ENCODE results near the gene NPIPA5. TPM values are rescaled to one million over a fixed set of nuclear protein-coding genes. Genes with fewer than 3 reads are reported as not detected.
"Not testable (repeated sequence)": the region's sequence is repeated elsewhere in the genome, so short reads cannot be mapped to it uniquely, and the experiment has no call there.

NPIPA5 gene
- total and polyA plus RNA-seq, 3 donors from 2014 or later = 6.0 to 40.1 (median 23.0) TPM

GRCh38 chr16:15403392-15403995 lies 25.4 kb upstream of the NPIPA5 start:
- H3K27ac ChIP-seq = no peak overlapping the region
- peaks cover 8% of the 10 kb centered on the region for H3K4me1 ChIP-seq
- TF ChIP-seq CTCF (IDR thresholded peaks at IDR 0.05) (no peak), POLR2A (IDR thresholded peaks at IDR 0.05) (no peak)
- no peaks in the 10 kb centered on the region for H3K27me3 ChIP-seq
- no peak overlapping the region for H3K4me3 ChIP-seq
- 91 to 92% methylated on average over 9 of the region's 9 CpGs for WGBS, 2 donors
- intact Hi-C loops (cut with DNase I; ENCODE audit: low total_unique reads) = no loop called here
- DNase-seq = no peak
- H3K9me3 ChIP-seq = no peaks in the 10 kb centered on the region
- H3K36me3 ChIP-seq (ENCODE audit: low read depth, missing control alignments) = no peaks in the 10 kb centered on the region

GRCh38 chr16:15401972-15402371 lies 23.9 kb upstream of the NPIPA5 start:
- no peaks in the 10 kb centered on the region for H3K36me3 ChIP-seq (ENCODE audit: low read depth, missing control alignments)
- WGBS, 2 donors = 91 to 97% methylated on average over 3 of the region's 3 CpGs
- TF ChIP-seq CTCF (IDR thresholded peaks at IDR 0.05) = no peak
- TF ChIP-seq POLR2A (IDR thresholded peaks at IDR 0.05) = no peak

GRCh38 chr16:15400314-15400713 lies 22.2 kb upstream of the NPIPA5 start:
- H3K27me3 ChIP-seq; DNase-seq; H3K9me3 ChIP-seq; intact Hi-C loops (cut with DNase I; ENCODE audit: low total_unique reads); H3K36me3 ChIP-seq (ENCODE audit: low read depth, missing control alignments); H3K27ac ChIP-seq; H3K4me3 ChIP-seq; H3K4me1 ChIP-seq: not testable (repeated sequence)
- 92 to 93% methylated on average over 6 of the region's 6 CpGs for WGBS, 2 donors

More at GRCh38 chr16:15401972-15402371, 23.9 kb upstream of the NPIPA5 start:
- intact Hi-C loops (cut with DNase I; ENCODE audit: low total_unique reads) = no loop called here
- Histone ChIP-seq H3K9me3 (no peaks in the 10 kb centered on the region), H3K27ac (no peak overlapping the region), H3K27me3 (no peaks in the 10 kb centered on the region), H3K4me1 (peaks cover 8% of the 10 kb centered on the region), H3K4me3 (no peak overlapping the region)
- no peak for DNase-seq

GRCh38 chr16:15399317-15399716 lies 21.2 kb upstream of the NPIPA5 start:
- H3K27ac ChIP-seq = no peak overlapping the region
- H3K4me3 ChIP-seq = no peak overlapping the region
- H3K4me1 ChIP-seq = no peaks in the 10 kb centered on the region
- intact Hi-C loops (cut with DNase I; ENCODE audit: low total_unique reads) = no loop called here
- H3K27me3 ChIP-seq = no peaks in the 10 kb centered on the region
- WGBS, 2 donors = 82 to 88% methylated on average over 3 of the region's 3 CpGs
- no peak for DNase-seq
- TF ChIP-seq POLR2A (IDR thresholded peaks at IDR 0.05) = no peak
- TF ChIP-seq CTCF (IDR thresholded peaks at IDR 0.05) = no peak
- H3K36me3 ChIP-seq (ENCODE audit: low read depth, missing control alignments) = no peaks in the 10 kb centered on the region
- H3K9me3 ChIP-seq = no peaks in the 10 kb centered on the region

GRCh38 chr16:15398618-15399316 lies 20.7 kb upstream of the NPIPA5 start:
- intact Hi-C loops (cut with DNase I; ENCODE audit: low total_unique reads) = no loop called here

More at GRCh38 chr16:15398618-15399316, 20.7 kb upstream of the NPIPA5 start:
- Histone ChIP-seq H3K9me3 (no peaks in the 10 kb centered on the region), H3K27me3 (no peaks in the 10 kb centered on the region), H3K36me3 (ENCODE audit: low read depth, missing control alignments) (no peaks in the 10 kb centered on the region), H3K4me1 (no peaks in the 10 kb centered on the region), H3K27ac (no peak overlapping the region), H3K4me3 (no peak overlapping the region)
- 82 to 84% methylated on average over 14 of the region's 14 CpGs for WGBS, 2 donors
- TF ChIP-seq CTCF (IDR thresholded peaks at IDR 0.05) = no peak
- TF ChIP-seq POLR2A (IDR thresholded peaks at IDR 0.05) = no peak
- DNase-seq = no peak
